ENCODE data around the gene PPP1CC. TPM values are rescaled to one million over a fixed set of nuclear protein-coding genes. Genes with fewer than 3 reads are reported as not detected.

The PPP1CC gene
- total RNA-seq, 2 experiments from 2014 or later: 146 to 264 TPM

DNA sequence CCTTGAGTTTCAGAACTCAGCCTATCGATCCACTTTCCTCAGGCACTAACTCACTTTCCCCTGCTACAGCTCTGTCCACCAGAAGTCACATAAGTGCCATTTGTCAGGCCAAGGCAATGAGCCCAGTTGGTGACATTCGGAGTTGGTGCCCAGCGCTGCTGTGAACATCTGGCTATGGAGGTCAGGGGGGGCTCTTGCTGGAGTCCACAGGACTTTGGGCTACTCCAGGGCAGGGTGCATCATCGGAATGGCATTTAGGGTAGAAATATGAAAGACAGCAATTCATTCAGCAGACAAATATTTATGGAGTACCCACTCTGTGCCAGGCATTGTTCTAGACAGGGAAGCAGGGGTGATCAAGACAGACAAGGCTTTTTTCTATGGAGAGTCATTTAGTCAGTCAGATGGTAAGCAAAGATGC, 1.5 kb upstream of the PPP1CC start:
- Histone ChIP-seq H3K4me3 (ENCODE audit: low read depth, low read length, poor library complexity, severe bottlenecking) (peak overlapping the region; percentile 86), H3K36me3 (ENCODE audit: insufficient read depth, low read length) (peaks cover 27% of the 10 kb centered on the region), H3K9me3 (ENCODE audit: low read length) (no peaks in the 10 kb centered on the region), H4K20me1 (ENCODE audit: insufficient read depth, low read length) (peaks cover 24% of the 10 kb centered on the region), H3K27ac (ENCODE audit: low read depth, low read length, poor library complexity, severe bottlenecking) (no peak overlapping the region), H2AFZ (ENCODE audit: low read length) (no peak overlapping the region), H3K9me2 (ENCODE audit: insufficient read depth, low read length) (no peaks in the 10 kb centered on the region), H3K4me2 (ENCODE audit: low read length) (peak overlapping the region; percentile 77), H3K79me2 (ENCODE audit: insufficient read depth, low read depth, low read length) (peaks cover 44% of the 10 kb centered on the region), H3K4me1 (ENCODE audit: insufficient read depth, low read length, poor library complexity, severe bottlenecking) (peaks cover 28% of the 10 kb centered on the region)
- no TSS peak for BruUV-seq (replicated peaks)
- TF ChIP-seq CTCF (conservative IDR thresholded peaks at IDR 0.05; ENCODE audit: low read length): no peak
- TF ChIP-seq EZH2phosphoT487 (IDR thresholded peaks at IDR 0.05; ENCODE audit: borderline replicate concordance, low read depth, low read length): no peak
- ChIA-PET CTCF (ENCODE audit: unreplicated experiment) (no interaction called here), POLR2A (interaction anchor here (1.4 kb wide), 1 partner anchor 9 kb away, joined by 3 read pairs; no protein-coding TSS in a partner anchor)
- DNase-seq (ENCODE audit: low spot score): no peak
- intact Hi-C loops (cut with micrococcal nuclease; ENCODE audit: unreplicated experiment): loop anchor here (5.0 kb wide), 1 partner anchor 117 kb away; no protein-coding TSS in a partner anchor

DNA sequence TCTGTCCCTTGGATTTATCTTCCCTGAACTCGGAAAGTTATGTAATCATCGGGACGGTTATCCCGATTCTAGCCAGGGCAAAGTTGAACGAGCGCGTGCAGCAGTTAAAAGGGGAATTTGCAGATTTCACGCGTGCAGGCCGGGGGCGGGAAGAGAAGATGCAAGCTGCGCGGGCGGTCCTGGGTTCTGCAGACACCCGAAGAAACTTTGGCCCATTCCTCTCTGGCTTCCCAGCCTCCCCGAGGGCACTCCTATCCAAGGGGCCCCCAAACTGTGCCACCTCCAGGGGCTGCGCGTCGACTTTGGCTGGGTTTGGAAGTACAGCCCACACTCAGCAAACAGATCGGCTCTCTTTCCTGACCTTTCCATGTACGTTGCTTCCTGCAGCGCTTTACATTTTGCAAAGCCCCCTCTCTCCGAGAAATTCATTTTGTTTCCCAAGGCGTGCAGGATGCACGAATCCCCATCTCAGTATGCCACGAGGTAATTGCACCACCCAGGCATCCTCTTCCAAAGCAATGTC, 941 bp upstream of the PPP1CC start:
- no peak for TF ChIP-seq EZH2phosphoT487 (IDR thresholded peaks at IDR 0.05; ENCODE audit: borderline replicate concordance, low read depth, low read length)
- no peak for TF ChIP-seq CTCF (conservative IDR thresholded peaks at IDR 0.05; ENCODE audit: low read length)
- intact Hi-C loops (cut with micrococcal nuclease; ENCODE audit: unreplicated experiment): loop anchor here (2.0 to 5.0 kb wide), 2 partner anchors 35 to 116 kb away; no protein-coding TSS in a partner anchor
- Histone ChIP-seq H3K4me2 (ENCODE audit: low read length) (peak overlapping the region; percentile 77), H3K4me3 (ENCODE audit: low read depth, low read length, poor library complexity, severe bottlenecking) (peak overlapping the region; percentile 86), H3K9me2 (ENCODE audit: insufficient read depth, low read length) (no peaks in the 10 kb centered on the region), H3K79me2 (ENCODE audit: insufficient read depth, low read depth, low read length) (peaks cover 50% of the 10 kb centered on the region), H4K20me1 (ENCODE audit: insufficient read depth, low read length) (peaks cover 27% of the 10 kb centered on the region), H3K9me3 (ENCODE audit: low read length) (no peaks in the 10 kb centered on the region), H3K4me1 (ENCODE audit: insufficient read depth, low read length, poor library complexity, severe bottlenecking) (peaks cover 33% of the 10 kb centered on the region), H3K36me3 (ENCODE audit: insufficient read depth, low read length) (peaks cover 32% of the 10 kb centered on the region), H2AFZ (ENCODE audit: low read length) (peak overlapping the region; percentile 70; the same call in 1 of the 2 replicates), H3K27ac (ENCODE audit: low read depth, low read length, poor library complexity, severe bottlenecking) (peak overlapping the region; percentile 41)
- DNase-seq (ENCODE audit: low spot score): no peak
- TSS peak; percentile 98 for BruUV-seq (replicated peaks)
- ChIA-PET CTCF (ENCODE audit: unreplicated experiment) (interaction anchor here (0.6 kb wide), 1 partner anchor 691 kb away, joined by 3 read pairs; no protein-coding TSS in a partner anchor), POLR2A (interaction anchor here (0.6 to 1.4 kb wide), 5 partner anchors 9 to 87 kb away, joined by 3 to 4 read pairs (median 3); no protein-coding TSS in a partner anchor)

All from OCI-LY7 (cell line).